HepG2 (cell line): ENCODE results near the gene ZNF444. TPM values are rescaled to one million over a fixed set of nuclear protein-coding genes. Genes with fewer than 3 reads are reported as not detected.
A peak's percentile ranks its signal among the peaks of the same experiment; 100 is the strongest.

ENCODE experiments used
- AGO2 ChIP-seq: fragments of 200-400 bp; formaldehyde crosslinking; optimal IDR thresholded peaks from 2 replicates; pipeline ENCODE3; 2017; ENCODE audit warnings: mild to moderate bottlenecking, low read depth, low read length, moderate library complexity
- BORCS8-MEF2B ChIP-seq: sonication (generic); formaldehyde crosslinking; IDR thresholded peaks from 2 replicates; pipeline ENCODE4 v1.8.0; 2022; ENCODE audit warnings: mild to moderate bottlenecking, missing genetic modification reagents
- CC2D1A ChIP-seq: sonication (generic); formaldehyde crosslinking; IDR thresholded peaks from 2 replicates; pipeline ENCODE4 v1.8.1; 2023; ENCODE audit warnings: mild to moderate bottlenecking, missing genetic modification reagents
- CCDC6 ChIP-seq: sonication (generic); formaldehyde crosslinking; IDR thresholded peaks from 2 replicates; pipeline ENCODE4 v1.8.1; 2022; ENCODE audit warnings: mild to moderate bottlenecking, missing genetic modification reagents, moderate library complexity
- GLI4 ChIP-seq: sonication (generic); formaldehyde crosslinking; IDR thresholded peaks from 2 replicates; pipeline ENCODE4 v1.5.1; 2020; ENCODE audit warnings: missing genetic modification reagents, mild to moderate bottlenecking, moderate library complexity, borderline replicate concordance
- KDM5A ChIP-seq: fragments of 200-600 bp; sonication (generic); IDR thresholded peaks from 2 replicates; pipeline ENCODE4 v1.7.0; 2018; ENCODE audit warnings: antibody characterized with exemption, mild to moderate bottlenecking, low read length, borderline replicate concordance
- KDM6A ChIP-seq: IDR thresholded peaks from 2 replicates; pipeline ENCODE4 v1.6.1; 2016; ENCODE audit warnings: low read depth
- MYPOP ChIP-seq: sonication (generic); formaldehyde crosslinking; IDR thresholded peaks from 2 replicates; pipeline ENCODE4 v1.8.1; 2023; ENCODE audit warnings: mild to moderate bottlenecking, moderate library complexity, missing genetic modification reagents
- NRL ChIP-seq: sonication (generic); formaldehyde crosslinking; IDR thresholded peaks from 2 replicates; pipeline ENCODE4 v1.5.0; 2020; ENCODE audit warnings: missing genetic modification reagents, mild to moderate bottlenecking, moderate library complexity, borderline replicate concordance
- POLR2A ChIP-seq, 2 experiments: IDR thresholded peaks; 2 replicates each; pipeline ENCODE4 v1.6.1; 2011; ENCODE audit warnings: low read depth in 2 of 2, low read length in 2 of 2, mild to moderate bottlenecking in 1 of 2, moderate library complexity in 1 of 2; ENCODE audit not compliant: insufficient read depth in 1 of 2
- STAT6 ChIP-seq: sonication (generic); formaldehyde crosslinking; IDR thresholded peaks from 2 replicates; pipeline ENCODE4 v1.4.0; 2020; ENCODE audit warnings: missing genetic modification reagents, mild to moderate bottlenecking, borderline replicate concordance
- ZNF142 ChIP-seq: sonication (generic); formaldehyde crosslinking; IDR thresholded peaks from 2 replicates; pipeline ENCODE4 v1.4.0; 2020; ENCODE audit warnings: missing genetic modification reagents
- ZNF350 ChIP-seq: sonication (generic); formaldehyde crosslinking; IDR thresholded peaks from 2 replicates; pipeline ENCODE4 v1.4.0; 2020; ENCODE audit warnings: mild to moderate bottlenecking, low read depth, missing genetic modification reagents, borderline replicate concordance
- ZNF451 ChIP-seq: sonication (generic); formaldehyde crosslinking; IDR thresholded peaks from 2 replicates; pipeline ENCODE4 v1.5.0; 2020; ENCODE audit warnings: mild to moderate bottlenecking, missing genetic modification reagents
- ZNF484 ChIP-seq: sonication (generic); formaldehyde crosslinking; IDR thresholded peaks from 2 replicates; pipeline ENCODE4 v1.5.1; 2020; ENCODE audit warnings: mild to moderate bottlenecking, low read depth, missing genetic modification reagents, borderline replicate concordance
- ZNF761 ChIP-seq: sonication (generic); formaldehyde crosslinking; conservative IDR thresholded peaks from 2 replicates; pipeline ENCODE4 v1.4.0; 2020; ENCODE audit warnings: mild to moderate bottlenecking, missing genetic modification reagents
- ZNF83 ChIP-seq: sonication (generic); formaldehyde crosslinking; IDR thresholded peaks from 2 replicates; pipeline ENCODE4 v1.4.0; 2020; ENCODE audit warnings: missing genetic modification reagents, mild to moderate bottlenecking, borderline replicate concordance
- ZNF891 ChIP-seq: sonication (generic); formaldehyde crosslinking; IDR thresholded peaks from 2 replicates; pipeline ENCODE4 v1.5.0; 2020; ENCODE audit warnings: mild to moderate bottlenecking, missing genetic modification reagents
- ZSCAN5A ChIP-seq: sonication (generic); formaldehyde crosslinking; IDR thresholded peaks from 2 replicates; pipeline ENCODE4 v1.8.0; 2022; ENCODE audit warnings: mild to moderate bottlenecking, missing genetic modification reagents, borderline replicate concordance
- polyA plus RNA-seq, 8 experiments: library from polyadenylated mRNA; depleted of rRNA in 3 of 8; stranded (reverse) in 7 of 8; unstranded in 1 of 8; fragments of >200 nt; fragmentation: Illumina TruSeq in 4 of 8; extraction: Trizol in 4 of 8; gene quantifications; 2 replicates each; pipeline versions ENCODE4 v1.2.1 to v1.2.3, GENCODE V29; 2011 to 2016; ENCODE audit warnings: low read depth in 4 of 8, missing spikeins in 1 of 8, mixed read lengths in 1 of 8; ENCODE audit not compliant: insufficient read depth in 1 of 8
- total RNA-seq, 5 experiments: library from RNA; depleted of rRNA; stranded (reverse); fragments of >200 nt; fragmentation: Illumina TruSeq; extraction: Trizol; gene quantifications; 2 replicates each; pipeline ENCODE4 v1.2.3, GENCODE V29; 2016; ENCODE audit warnings: low read depth in 1 of 5

The ZNF444 gene
- total and polyA plus RNA-seq, 2 of the 13 experiments (the other 11 are each of a cell fraction or from before 2014, with no cell fraction given) = 27.4 to 30.3 TPM

- TF ChIP-seq AGO2 (peak; percentile 1), ZNF891 (CRISPR knock-in tag) (peak; percentile 26; the same call in 1 of the 2 replicates), KDM5A (peak; percentile 6; the same call in 1 of the 2 replicates), ZNF761 (0 out of 2 replicates have a peak, but pooled peaks have one; percentile 5), STAT6 (CRISPR knock-in tag) (peak; percentile 50; the same call in 1 of the 2 replicates), POLR2A (IDR thresholded peaks at IDR 0.05; ENCODE audit: insufficient read depth in 1 of 2, low read depth in 2 of 2, low read length in 2 of 2) (peak in 1 of 2 experiments; percentile 20; a peak in 1 of 4 replicates), ZNF350 (CRISPR knock-in tag) (peak; percentile 72; the same call in 1 of the 2 replicates), KDM6A (CRISPR knock-in tag) (no peak), ZNF83 (CRISPR knock-in tag) (0 out of 2 replicates have a peak, but pooled peaks have one; percentile 63), MYPOP (CRISPR knock-in tag) (0 out of 2 replicates have a peak, but pooled peaks have one; percentile 17), NRL (CRISPR knock-in tag) (peak; percentile 17; the same call in 1 of the 2 replicates), ZNF484 (CRISPR knock-in tag) (no peak), BORCS8-MEF2B (CRISPR knock-in tag) (no peak), GLI4 (CRISPR knock-in tag) (0 out of 2 replicates have a peak, but pooled peaks have one; percentile 19), ZNF451 (CRISPR knock-in tag) (0 out of 2 replicates have a peak, but pooled peaks have one; percentile 2), CCDC6 (no peak), CC2D1A (CRISPR knock-in tag) (no peak), ZNF142 (CRISPR knock-in tag) (no peak), ZSCAN5A (peak; percentile 23; the same call in 1 of the 2 replicates)
Observed at GRCh38 chr19:56120002-56120370, 21.1 kb upstream of the ZNF444 start (continued).
